Activated CD4-positive, alpha-beta T cell treated with anti-CD3 and anti-CD28 coated beads, Interleukin-2, Interleukin-4, amounts not matched to agents 100 ng/mL and 50 ng/mL, durations not matched to agents 16 hours and 8 hours (primary cell): ENCODE results near the gene MT1HL1.
"Not testable (repeated sequence)": the region's sequence is repeated elsewhere in the genome, so short reads cannot be mapped to it uniquely, and the experiment has no call there.

ENCODE experiments used
- DNase-seq: peaks from one replicate; pipeline ENCODE4 v3.0.0-alpha.2; 2020; ENCODE audit warnings: low spot score

Gene MT1HL1

GRCh38 chr1:236975461-236975860 is 28.8 kb downstream of the MT1HL1 start:
- no peak for DNase-seq

- DNase-seq, result not testable (repeated sequence)
Observed at GRCh38 chr1:236974025-236974424, 30.2 kb downstream of the MT1HL1 start.

- DNase-seq, result no peak
Observed at GRCh38 chr1:236966636-236967035, 37.6 kb downstream of the MT1HL1 start.

GRCh38 chr1:236963920-236964319 is 40.3 kb downstream of the MT1HL1 start:
- DNase-seq, result no peak

- DNase-seq, result no peak
Observed at GRCh38 chr1:236959112-236959511, 45.1 kb downstream of the MT1HL1 start.

DNA sequence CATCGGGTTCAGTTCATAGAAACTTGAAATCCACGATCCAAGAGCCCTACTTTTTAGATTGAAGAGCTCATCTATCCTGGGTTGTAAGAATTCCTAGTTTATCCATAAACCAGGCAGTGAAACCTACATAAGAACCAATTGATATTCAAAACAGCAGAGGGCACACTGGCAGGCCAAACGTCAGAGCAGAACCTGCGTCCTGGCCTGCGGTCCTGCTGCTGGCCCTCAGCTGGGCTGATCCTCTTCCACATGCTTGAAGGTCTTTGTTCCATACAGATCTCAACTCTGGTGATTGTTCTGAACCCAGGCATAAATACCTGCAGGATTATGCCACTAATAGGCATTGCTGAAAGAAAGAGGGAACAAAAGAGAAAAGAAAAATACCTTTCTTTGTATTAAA is 47.0 kb downstream of the MT1HL1 start:
- DNase-seq, result no peak
